Uterus (tissue), 2 donors: Measurements from ENCODE around the gene SSTR4.

Source experiments
- POLR2A ChIP-seq, 2 donors: fragments of 450-650 bp; IDR thresholded peaks; one replicate each; pipeline ENCODE4 v1.6.1; 2016; ENCODE audit warnings: antibody characterized with exemption in 2 of 2, mild to moderate bottlenecking in 1 of 2, moderate library complexity in 1 of 2
- TF ChIP-seq, protein P1 (sequence below), 4 experiments: fragments of 200-600 bp in 2 of 4; fragments of 450-650 bp in 2 of 4; sonication (generic) in 2 of 4; IDR thresholded peaks; one replicate each; pipeline ENCODE4 v1.5.1; 2016 to 2019; ENCODE audit warnings: antibody characterized with exemption in 4 of 4, mild to moderate bottlenecking in 2 of 4, moderate library complexity in 1 of 4

DNA sequence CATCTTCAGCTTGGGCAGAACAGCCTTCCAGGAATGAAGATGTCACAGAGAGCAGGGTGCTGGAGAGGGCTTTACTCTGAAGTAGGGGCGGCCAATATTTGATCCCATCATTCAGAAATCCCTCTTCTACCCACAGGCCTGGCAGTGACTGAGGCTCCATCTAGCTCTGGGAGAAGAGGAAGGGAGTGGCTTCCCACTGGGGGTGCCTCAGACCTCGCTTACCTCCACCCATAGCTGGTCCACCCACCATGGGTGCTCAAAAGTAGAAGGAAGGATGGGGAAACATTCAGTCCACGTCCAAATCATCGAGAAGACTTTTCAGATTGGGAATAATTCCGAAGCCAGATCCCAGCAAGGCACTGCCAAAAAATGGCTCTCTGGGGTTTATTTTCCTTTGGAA lies 26.1 kb downstream of the SSTR4 start:
- TF ChIP-seq, protein P1, sequence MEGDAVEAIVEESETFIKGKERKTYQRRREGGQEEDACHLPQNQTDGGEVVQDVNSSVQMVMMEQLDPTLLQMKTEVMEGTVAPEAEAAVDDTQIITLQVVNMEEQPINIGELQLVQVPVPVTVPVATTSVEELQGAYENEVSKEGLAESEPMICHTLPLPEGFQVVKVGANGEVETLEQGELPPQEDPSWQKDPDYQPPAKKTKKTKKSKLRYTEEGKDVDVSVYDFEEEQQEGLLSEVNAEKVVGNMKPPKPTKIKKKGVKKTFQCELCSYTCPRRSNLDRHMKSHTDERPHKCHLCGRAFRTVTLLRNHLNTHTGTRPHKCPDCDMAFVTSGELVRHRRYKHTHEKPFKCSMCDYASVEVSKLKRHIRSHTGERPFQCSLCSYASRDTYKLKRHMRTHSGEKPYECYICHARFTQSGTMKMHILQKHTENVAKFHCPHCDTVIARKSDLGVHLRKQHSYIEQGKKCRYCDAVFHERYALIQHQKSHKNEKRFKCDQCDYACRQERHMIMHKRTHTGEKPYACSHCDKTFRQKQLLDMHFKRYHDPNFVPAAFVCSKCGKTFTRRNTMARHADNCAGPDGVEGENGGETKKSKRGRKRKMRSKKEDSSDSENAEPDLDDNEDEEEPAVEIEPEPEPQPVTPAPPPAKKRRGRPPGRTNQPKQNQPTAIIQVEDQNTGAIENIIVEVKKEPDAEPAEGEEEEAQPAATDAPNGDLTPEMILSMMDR (IDR thresholded peaks at IDR 0.05): no peak
- no peak for TF ChIP-seq POLR2A (IDR thresholded peaks at IDR 0.05)
